Activated naive CD8-positive, alpha-beta T cell (primary cell): ENCODE data around the gene C11orf58.

Source experiments
- H3K27ac Mint-ChIP-seq: one replicate; pipeline ENCODE4 v1.8.0; 2021; ENCODE audit warnings: mixed read lengths
- H3K27me3 Mint-ChIP-seq: one replicate; pipeline ENCODE4 v1.8.0; 2021; ENCODE audit warnings: mixed read lengths
- H3K36me3 Mint-ChIP-seq: one replicate; pipeline ENCODE4 v1.8.0; 2021; ENCODE audit warnings: mixed read lengths
- H3K4me1 Mint-ChIP-seq: one replicate; pipeline ENCODE4 v1.8.0; 2021; ENCODE audit warnings: low read depth, mixed read lengths
- H3K4me3 Mint-ChIP-seq: one replicate; pipeline ENCODE4 v1.8.0; 2021; ENCODE audit warnings: mild to moderate bottlenecking, mixed read lengths
- H3K9me3 Mint-ChIP-seq: one replicate; pipeline ENCODE4 v1.8.0; 2021; ENCODE audit warnings: low read depth, mixed read lengths

C11orf58 gene

DNA sequence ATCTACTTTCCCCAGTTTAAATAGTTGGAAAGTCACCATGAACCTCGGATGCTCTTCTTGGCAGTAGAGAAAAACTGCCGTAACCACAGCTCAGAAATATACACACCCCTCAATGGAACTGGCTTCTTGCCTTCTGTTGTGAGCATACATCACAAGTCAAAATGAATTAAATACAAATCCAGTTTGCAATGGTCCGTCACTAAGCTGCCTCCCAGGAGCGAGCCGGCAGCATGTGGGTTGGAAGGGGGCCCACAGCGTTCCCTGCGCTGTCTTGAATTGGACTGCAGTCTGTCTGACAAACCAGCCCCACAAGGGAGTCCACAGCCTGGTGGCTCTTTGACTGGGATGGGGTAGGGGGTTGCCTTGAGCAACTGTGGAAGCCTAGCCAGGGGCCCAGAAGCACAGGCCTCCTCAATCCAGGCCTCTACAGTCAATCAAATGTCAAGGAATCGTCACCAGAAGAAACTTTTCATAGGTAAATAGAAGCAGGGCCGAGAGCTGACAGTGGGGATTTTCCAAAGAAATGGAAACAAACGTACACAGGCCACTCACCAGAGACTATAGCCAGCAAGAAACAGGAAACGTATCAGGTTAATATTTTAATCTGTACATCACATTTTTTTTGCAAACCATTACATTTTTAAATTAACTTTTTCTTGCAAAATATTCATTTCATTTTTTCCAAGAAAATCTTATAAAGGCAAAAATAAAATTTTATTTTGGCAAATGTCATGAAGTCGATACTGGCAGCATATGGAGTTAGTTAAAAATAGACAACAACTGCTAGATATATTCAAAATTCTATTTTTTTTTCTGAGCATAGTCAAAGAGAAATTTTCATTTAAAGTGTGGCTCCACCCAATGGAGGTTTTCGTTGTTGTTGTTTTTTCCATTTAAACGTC lies 38.5 kb downstream of the C11orf58 start:
- no peak overlapping the region for H3K27ac Mint-ChIP-seq
- H3K9me3 Mint-ChIP-seq = no peaks in the 10 kb centered on the region
- H3K36me3 Mint-ChIP-seq = no peaks in the 10 kb centered on the region
- no peaks in the 10 kb centered on the region for H3K4me1 Mint-ChIP-seq
- H3K27me3 Mint-ChIP-seq = no peaks in the 10 kb centered on the region
- H3K4me3 Mint-ChIP-seq = no peak overlapping the region

- H3K36me3 Mint-ChIP-seq = no peaks in the 10 kb centered on the region
- H3K4me1 Mint-ChIP-seq = no peaks in the 10 kb centered on the region
- no peaks in the 10 kb centered on the region for H3K27me3 Mint-ChIP-seq
- no peaks in the 10 kb centered on the region for H3K9me3 Mint-ChIP-seq
- H3K27ac Mint-ChIP-seq = no peak overlapping the region
- H3K4me3 Mint-ChIP-seq = no peak overlapping the region
Measured at GRCh38 chr11:16777613-16777975, 39.1 kb downstream of the C11orf58 start.

DNA sequence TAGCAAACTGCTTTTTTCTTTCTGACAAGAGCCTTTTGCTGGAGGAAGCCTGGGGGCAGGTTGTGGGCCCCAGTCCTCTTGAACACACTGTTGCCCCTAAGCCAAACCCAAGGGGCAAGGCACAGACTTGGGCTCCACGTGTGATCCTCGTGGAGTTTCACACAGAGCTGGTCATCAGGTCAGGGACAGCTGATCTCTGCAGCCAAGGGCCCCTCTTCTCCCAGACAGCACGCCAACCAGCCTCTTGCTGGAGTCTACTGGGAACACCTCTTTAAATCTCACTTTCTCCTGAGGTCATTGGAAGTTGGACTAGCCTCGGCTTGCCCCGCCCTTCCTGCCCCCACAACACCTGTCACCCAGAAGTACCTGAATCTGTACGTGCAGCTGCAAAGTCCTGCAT lies 39.8 kb downstream of the C11orf58 start:
- no peaks in the 10 kb centered on the region for H3K36me3 Mint-ChIP-seq
- no peaks in the 10 kb centered on the region for H3K27me3 Mint-ChIP-seq
- H3K4me3 Mint-ChIP-seq = no peak overlapping the region
- H3K27ac Mint-ChIP-seq = no peak overlapping the region
- no peaks in the 10 kb centered on the region for H3K9me3 Mint-ChIP-seq
- H3K4me1 Mint-ChIP-seq = no peaks in the 10 kb centered on the region

- H3K27me3 Mint-ChIP-seq = no peaks in the 10 kb centered on the region
- H3K27ac Mint-ChIP-seq = no peak overlapping the region
- no peaks in the 10 kb centered on the region for H3K4me1 Mint-ChIP-seq
- H3K36me3 Mint-ChIP-seq = no peaks in the 10 kb centered on the region
- no peaks in the 10 kb centered on the region for H3K9me3 Mint-ChIP-seq
- no peak overlapping the region for H3K4me3 Mint-ChIP-seq
Measured at GRCh38 chr11:16778876-16779275, 40.4 kb downstream of the C11orf58 start.

GRCh38 chr11:16779436-16779835 lies 41.0 kb downstream of the C11orf58 start:
- Mint-ChIP-seq H3K9me3 (no peaks in the 10 kb centered on the region), H3K36me3 (no peaks in the 10 kb centered on the region), H3K4me1 (no peaks in the 10 kb centered on the region), H3K27ac (no peak overlapping the region), H3K4me3 (no peak overlapping the region), H3K27me3 (no peaks in the 10 kb centered on the region)

DNA sequence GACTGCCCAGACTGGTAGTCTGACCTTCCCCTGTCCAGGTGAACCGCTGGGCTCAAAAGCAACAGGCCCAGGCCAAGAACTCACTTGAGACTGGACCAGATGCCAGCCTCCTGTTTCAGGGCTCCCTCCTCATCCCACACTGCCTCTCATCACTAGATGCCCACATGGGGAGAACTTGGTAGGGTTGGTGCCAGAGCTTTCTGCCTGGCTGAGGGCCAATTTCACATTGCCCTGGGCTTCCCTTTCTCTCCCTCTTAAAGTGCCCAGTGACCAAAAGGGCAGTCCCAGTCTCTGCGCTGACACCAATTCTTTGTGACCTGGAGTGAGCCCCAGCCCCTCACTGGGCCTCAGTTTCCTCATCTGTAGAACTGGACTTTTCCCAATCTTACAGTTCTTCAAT lies 41.7 kb downstream of the C11orf58 start:
- H3K9me3 Mint-ChIP-seq = no peaks in the 10 kb centered on the region
- H3K4me1 Mint-ChIP-seq = no peaks in the 10 kb centered on the region
- H3K4me3 Mint-ChIP-seq = no peak overlapping the region
- H3K36me3 Mint-ChIP-seq = no peaks in the 10 kb centered on the region
- no peaks in the 10 kb centered on the region for H3K27me3 Mint-ChIP-seq
- no peak overlapping the region for H3K27ac Mint-ChIP-seq

- Mint-ChIP-seq H3K9me3 (no peaks in the 10 kb centered on the region), H3K27ac (no peak overlapping the region), H3K4me3 (no peak overlapping the region), H3K4me1 (no peaks in the 10 kb centered on the region), H3K36me3 (no peaks in the 10 kb centered on the region), H3K27me3 (no peaks in the 10 kb centered on the region)
Measured at GRCh38 chr11:16780698-16781550, 42.5 kb downstream of the C11orf58 start.

- Mint-ChIP-seq H3K36me3 (no peaks in the 10 kb centered on the region), H3K4me3 (no peak overlapping the region), H3K4me1 (no peaks in the 10 kb centered on the region), H3K27ac (no peak overlapping the region), H3K27me3 (no peaks in the 10 kb centered on the region), H3K9me3 (no peaks in the 10 kb centered on the region)
Measured at GRCh38 chr11:16781936-16782919, 43.8 kb downstream of the C11orf58 start.

GRCh38 chr11:16783321-16783801 lies 44.9 kb downstream of the C11orf58 start:
- no peaks in the 10 kb centered on the region for H3K4me1 Mint-ChIP-seq

DNA sequence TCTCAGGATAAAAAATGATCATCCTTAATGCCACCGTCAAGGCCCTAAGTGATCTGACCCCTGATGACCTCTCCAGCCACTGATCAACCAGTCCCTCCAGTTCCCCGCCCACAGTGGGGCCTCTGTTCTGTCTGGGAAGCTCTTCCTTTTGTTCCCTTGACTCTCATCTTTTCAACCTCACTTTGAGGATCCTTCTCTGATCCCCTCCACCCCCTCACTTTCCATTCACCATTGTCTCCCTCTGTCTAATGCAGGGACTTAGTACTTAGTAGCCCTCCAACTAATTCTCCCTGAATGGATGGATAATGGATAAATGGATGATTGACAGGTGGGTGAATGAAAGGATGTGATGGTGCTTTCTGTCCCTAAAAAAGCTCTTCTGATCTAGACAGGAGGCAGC lies 45.6 kb downstream of the C11orf58 start:
- Mint-ChIP-seq H3K9me3 (no peaks in the 10 kb centered on the region), H3K4me1 (no peaks in the 10 kb centered on the region), H3K4me3 (no peak overlapping the region), H3K27me3 (no peaks in the 10 kb centered on the region), H3K27ac (no peak overlapping the region), H3K36me3 (no peaks in the 10 kb centered on the region)

More at GRCh38 chr11:16783321-16783801, 44.9 kb downstream of the C11orf58 start:
- Mint-ChIP-seq H3K4me3 (no peak overlapping the region), H3K27me3 (no peaks in the 10 kb centered on the region), H3K9me3 (no peaks in the 10 kb centered on the region), H3K27ac (no peak overlapping the region), H3K36me3 (no peaks in the 10 kb centered on the region)

- no peak overlapping the region for H3K27ac Mint-ChIP-seq
- H3K4me3 Mint-ChIP-seq = no peak overlapping the region
- H3K27me3 Mint-ChIP-seq = no peaks in the 10 kb centered on the region
- H3K9me3 Mint-ChIP-seq = no peaks in the 10 kb centered on the region
- H3K4me1 Mint-ChIP-seq = no peaks in the 10 kb centered on the region
- no peaks in the 10 kb centered on the region for H3K36me3 Mint-ChIP-seq
Measured at GRCh38 chr11:16784666-16785065, 46.2 kb downstream of the C11orf58 start.

DNA sequence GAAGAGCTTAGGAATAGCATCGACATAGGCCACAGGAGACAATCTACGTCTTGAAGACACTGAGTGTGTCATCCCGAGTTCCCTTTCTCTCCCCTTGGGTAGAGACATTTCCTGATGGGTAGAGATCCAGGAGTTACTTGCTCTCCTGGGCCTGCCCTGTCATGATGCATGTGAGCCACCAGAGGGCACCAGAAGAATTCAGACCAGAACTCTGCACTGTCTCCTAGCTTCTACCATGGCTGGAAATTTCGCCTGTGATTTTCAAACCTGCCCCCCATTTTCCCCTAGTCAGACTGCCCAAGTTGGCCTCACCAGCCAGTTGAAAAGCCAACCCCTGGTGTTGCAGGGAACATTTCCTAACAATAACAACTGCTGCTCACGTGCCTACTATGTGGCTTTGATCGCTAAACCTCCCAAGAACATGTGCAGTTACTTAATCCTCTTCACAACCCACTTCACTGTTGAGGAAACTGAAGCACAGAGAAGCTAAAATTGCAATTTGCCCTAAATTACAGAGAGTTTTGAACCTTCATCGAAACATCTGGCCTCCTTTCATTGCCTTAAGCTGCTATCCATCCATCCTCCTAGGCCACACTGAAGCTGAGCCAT lies 47.2 kb downstream of the C11orf58 start:
- H3K4me3 Mint-ChIP-seq = no peak overlapping the region
- no peaks in the 10 kb centered on the region for H3K36me3 Mint-ChIP-seq
- no peaks in the 10 kb centered on the region for H3K9me3 Mint-ChIP-seq
- H3K27ac Mint-ChIP-seq = no peak overlapping the region
- H3K27me3 Mint-ChIP-seq = no peaks in the 10 kb centered on the region
- no peaks in the 10 kb centered on the region for H3K4me1 Mint-ChIP-seq

DNA sequence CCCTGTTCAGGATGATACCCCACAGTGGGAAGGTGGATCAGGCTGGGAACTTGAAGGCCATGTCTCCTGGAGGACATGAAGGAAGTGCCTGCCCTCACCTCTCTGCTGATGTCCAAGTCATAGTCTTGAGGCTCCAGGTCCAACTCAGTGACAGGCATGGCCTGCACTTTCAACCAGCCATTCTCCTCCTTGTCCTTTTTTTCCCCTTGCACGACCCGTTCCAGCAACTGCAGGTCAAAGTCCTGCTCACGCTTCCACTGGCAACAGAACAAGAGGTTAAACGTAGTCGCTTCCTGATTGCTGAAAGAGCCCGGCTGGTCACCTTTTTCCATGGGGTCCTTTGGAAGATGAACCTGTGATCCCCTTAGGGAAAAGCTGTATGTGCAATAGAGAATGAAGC lies 47.7 kb downstream of the C11orf58 start:
- no peaks in the 10 kb centered on the region for H3K9me3 Mint-ChIP-seq
- no peaks in the 10 kb centered on the region for H3K27me3 Mint-ChIP-seq
- no peak overlapping the region for H3K4me3 Mint-ChIP-seq
- no peaks in the 10 kb centered on the region for H3K36me3 Mint-ChIP-seq
- H3K4me1 Mint-ChIP-seq = no peaks in the 10 kb centered on the region
- no peak overlapping the region for H3K27ac Mint-ChIP-seq
